Loucy (cell line): ENCODE results near the gene ZIC3.

Experiments
- H2AFZ ChIP-seq: fragments of 200-600 bp; sonication (generic); 2 replicates; pipeline ENCODE4 v1.6.0; 2016; ENCODE audit warnings: antibody characterized with exemption, mild to moderate bottlenecking, low read length, moderate library complexity
- H3F3A ChIP-seq: fragments of 200-600 bp; 2 replicates; pipeline ENCODE4 v1.6.0; 2016; ENCODE audit warnings: antibody characterized with exemption, low read depth, mild to moderate bottlenecking
- H3K27me3 ChIP-seq: fragments of 200-600 bp; sonication (generic); 2 replicates; pipeline ENCODE4 v1.6.1; 2014; ENCODE audit warnings: low read length, mild to moderate bottlenecking; ENCODE audit not compliant: insufficient read depth, poor library complexity, severe bottlenecking
- H3K36me3 ChIP-seq: fragments of 200-600 bp; sonication (generic); 2 replicates; pipeline ENCODE4 v1.6.1; 2016; ENCODE audit warnings: low read length; ENCODE audit not compliant: insufficient read depth
- H3K4me1 ChIP-seq: fragments of 200-600 bp; sonication (generic); 2 replicates; pipeline ENCODE4 v1.5.1; 2014; ENCODE audit warnings: low read length, mild to moderate bottlenecking; ENCODE audit not compliant: insufficient read depth, poor library complexity, severe bottlenecking
- H3K4me2 ChIP-seq: fragments of 200-600 bp; sonication (generic); 2 replicates; pipeline ENCODE4 v1.6.0; 2014; ENCODE audit warnings: antibody characterized with exemption, low read length, low read depth, mild to moderate bottlenecking; ENCODE audit not compliant: poor library complexity, severe bottlenecking
- H3K4me3 ChIP-seq: fragments of 200-600 bp; sonication (generic); 2 replicates; pipeline ENCODE4 v1.5.1; 2014; ENCODE audit warnings: low read length, mild to moderate bottlenecking, mixed read lengths; ENCODE audit not compliant: poor library complexity, severe bottlenecking
- H3K79me2 ChIP-seq: fragments of 200-600 bp; sonication (generic); 2 replicates; pipeline ENCODE4 v1.6.1; 2014; ENCODE audit warnings: low read length; ENCODE audit not compliant: insufficient read depth
- H3K9ac ChIP-seq: fragments of 200-600 bp; sonication (generic); 2 replicates; pipeline ENCODE4 v1.6.0; 2014; ENCODE audit warnings: mild to moderate bottlenecking, low read depth, low read length, moderate library complexity; ENCODE audit not compliant: poor library complexity, severe bottlenecking
- H3K9me2 ChIP-seq: fragments of 200-600 bp; sonication (generic); replicated peaks from 2 replicates; pipeline ENCODE4 v1.6.1; 2016; ENCODE audit warnings: low read depth, low read length, mixed read lengths
- H3K9me3 ChIP-seq: fragments of 200-600 bp; sonication (generic); 2 replicates; pipeline ENCODE4 v1.6.1; 2014; ENCODE audit warnings: mild to moderate bottlenecking, antibody characterized with exemption, low read length, low read depth; ENCODE audit not compliant: insufficient read depth
- H4K20me1 ChIP-seq: fragments of 200-600 bp; sonication (generic); 2 replicates; pipeline ENCODE4 v1.6.0; 2014; ENCODE audit warnings: antibody characterized with exemption, low read length, mild to moderate bottlenecking; ENCODE audit not compliant: insufficient read depth, poor library complexity, severe bottlenecking
- EZH2phosphoT487 ChIP-seq: fragments of 200-600 bp; IDR thresholded peaks from 2 replicates; pipeline ENCODE4 v1.6.1; 2018; ENCODE audit warnings: antibody characterized with exemption, mild to moderate bottlenecking, moderate library complexity, borderline replicate concordance
- TF ChIP-seq, protein P1 (sequence below): fragments of 200-600 bp; sonication (generic); conservative IDR thresholded peaks from 2 replicates; pipeline ENCODE4 v1.5.1; 2014; ENCODE audit warnings: mild to moderate bottlenecking, antibody characterized with exemption, low read length

Gene ZIC3

DNA sequence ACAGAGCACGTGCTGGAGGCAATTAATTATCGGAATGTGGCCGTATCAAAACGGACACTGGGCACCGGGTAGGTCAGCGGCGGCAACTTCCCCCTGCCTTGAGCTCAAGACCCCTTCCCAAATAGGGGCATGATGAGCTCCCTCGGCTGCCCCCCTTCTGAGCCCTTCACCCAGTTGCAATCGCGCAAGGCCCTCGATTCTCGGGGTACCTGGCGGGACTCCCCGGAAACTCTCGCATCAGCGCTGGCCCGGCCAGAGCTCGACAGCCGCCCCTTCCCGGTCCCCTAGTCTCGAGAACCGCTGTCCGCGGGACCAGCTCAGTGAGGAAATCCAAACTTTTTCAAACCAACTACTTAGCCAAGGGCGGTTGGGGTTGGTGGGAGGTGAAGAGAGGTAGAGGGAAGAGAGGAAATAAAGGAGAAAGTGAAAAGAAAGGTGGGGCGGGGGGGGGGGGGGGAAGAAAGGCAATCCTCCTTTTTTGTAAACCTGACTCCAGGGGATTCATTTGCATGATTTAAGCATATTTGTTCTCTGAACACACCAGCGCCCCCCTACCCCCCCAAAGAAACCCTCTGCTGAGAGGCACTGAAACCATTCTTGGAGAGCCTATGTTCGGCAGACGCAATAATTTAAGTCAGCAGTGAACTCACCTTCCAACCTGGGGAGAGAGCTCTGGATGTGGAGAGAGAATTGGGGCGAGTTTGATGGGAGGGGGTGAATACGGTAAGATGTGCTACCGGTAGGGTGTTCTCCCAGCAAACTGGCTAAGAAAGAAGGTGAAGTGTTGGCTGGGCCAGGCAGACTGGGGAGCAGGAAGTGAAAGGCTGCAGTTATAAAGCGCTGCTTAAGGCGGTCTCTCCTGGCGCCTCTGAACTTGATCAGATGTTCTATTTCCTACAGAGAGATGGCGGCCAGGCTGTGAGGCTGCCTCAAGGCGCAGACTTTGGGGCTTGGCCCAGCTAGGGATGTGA, 2.0 kb upstream of the ZIC3 start:
- Histone ChIP-seq H3K9me2 (no peaks in the 10 kb centered on the region), H3K79me2 (no peaks in the 10 kb centered on the region), H4K20me1 (no peaks in the 10 kb centered on the region), H3K36me3 (no peaks in the 10 kb centered on the region), H3K4me3 (no peak overlapping the region), H3F3A (no peaks in the 10 kb centered on the region), H3K4me2 (no peak overlapping the region), H3K4me1 (no peaks in the 10 kb centered on the region), H2AFZ (no peak overlapping the region), H3K27me3 (no peaks in the 10 kb centered on the region), H3K9ac (no peak overlapping the region), H3K9me3 (no peaks in the 10 kb centered on the region)
- TF ChIP-seq EZH2phosphoT487, result no peak
- TF ChIP-seq, protein P1, sequence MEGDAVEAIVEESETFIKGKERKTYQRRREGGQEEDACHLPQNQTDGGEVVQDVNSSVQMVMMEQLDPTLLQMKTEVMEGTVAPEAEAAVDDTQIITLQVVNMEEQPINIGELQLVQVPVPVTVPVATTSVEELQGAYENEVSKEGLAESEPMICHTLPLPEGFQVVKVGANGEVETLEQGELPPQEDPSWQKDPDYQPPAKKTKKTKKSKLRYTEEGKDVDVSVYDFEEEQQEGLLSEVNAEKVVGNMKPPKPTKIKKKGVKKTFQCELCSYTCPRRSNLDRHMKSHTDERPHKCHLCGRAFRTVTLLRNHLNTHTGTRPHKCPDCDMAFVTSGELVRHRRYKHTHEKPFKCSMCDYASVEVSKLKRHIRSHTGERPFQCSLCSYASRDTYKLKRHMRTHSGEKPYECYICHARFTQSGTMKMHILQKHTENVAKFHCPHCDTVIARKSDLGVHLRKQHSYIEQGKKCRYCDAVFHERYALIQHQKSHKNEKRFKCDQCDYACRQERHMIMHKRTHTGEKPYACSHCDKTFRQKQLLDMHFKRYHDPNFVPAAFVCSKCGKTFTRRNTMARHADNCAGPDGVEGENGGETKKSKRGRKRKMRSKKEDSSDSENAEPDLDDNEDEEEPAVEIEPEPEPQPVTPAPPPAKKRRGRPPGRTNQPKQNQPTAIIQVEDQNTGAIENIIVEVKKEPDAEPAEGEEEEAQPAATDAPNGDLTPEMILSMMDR, result no peak

DNA sequence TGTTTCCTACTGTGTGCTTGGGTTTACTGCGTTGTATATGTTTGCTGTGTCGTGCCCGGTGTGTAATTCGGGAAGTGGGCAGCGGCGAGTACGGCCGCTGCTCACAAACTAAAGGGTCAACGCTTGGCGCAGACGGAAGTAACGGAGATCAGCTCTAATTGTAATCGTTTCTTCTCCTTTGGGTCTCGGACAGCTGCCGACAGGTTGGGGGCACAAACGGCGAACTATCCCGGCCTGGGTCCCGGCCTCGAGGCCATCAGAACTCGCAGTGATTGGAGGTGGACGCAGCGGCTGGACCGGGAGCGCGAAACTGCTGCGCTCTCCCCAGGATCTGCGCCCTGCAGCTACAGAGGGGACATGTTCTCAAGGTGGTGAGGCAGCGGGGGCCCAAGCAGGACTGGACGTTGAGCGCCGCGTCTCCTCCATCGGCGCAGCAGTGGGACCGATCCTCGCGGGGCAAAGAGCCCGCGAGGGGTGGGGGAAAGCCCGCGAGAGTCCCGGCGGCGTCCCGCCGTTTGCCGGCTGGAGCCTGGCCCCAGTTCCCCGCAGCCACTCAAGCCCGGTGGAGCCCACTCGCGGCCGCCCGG, 516 bp upstream of the ZIC3 start:
- no peak for TF ChIP-seq EZH2phosphoT487
- TF ChIP-seq, protein P1, result no peak
- Histone ChIP-seq H3K79me2 (no peaks in the 10 kb centered on the region), H3K4me3 (no peak overlapping the region), H3K27me3 (no peaks in the 10 kb centered on the region), H3K4me1 (no peaks in the 10 kb centered on the region), H3K36me3 (no peaks in the 10 kb centered on the region), H3K9me3 (no peaks in the 10 kb centered on the region), H3F3A (no peaks in the 10 kb centered on the region), H4K20me1 (no peaks in the 10 kb centered on the region), H3K9me2 (no peaks in the 10 kb centered on the region), H3K4me2 (no peak overlapping the region), H3K9ac (no peak overlapping the region), H2AFZ (no peak overlapping the region)

DNA sequence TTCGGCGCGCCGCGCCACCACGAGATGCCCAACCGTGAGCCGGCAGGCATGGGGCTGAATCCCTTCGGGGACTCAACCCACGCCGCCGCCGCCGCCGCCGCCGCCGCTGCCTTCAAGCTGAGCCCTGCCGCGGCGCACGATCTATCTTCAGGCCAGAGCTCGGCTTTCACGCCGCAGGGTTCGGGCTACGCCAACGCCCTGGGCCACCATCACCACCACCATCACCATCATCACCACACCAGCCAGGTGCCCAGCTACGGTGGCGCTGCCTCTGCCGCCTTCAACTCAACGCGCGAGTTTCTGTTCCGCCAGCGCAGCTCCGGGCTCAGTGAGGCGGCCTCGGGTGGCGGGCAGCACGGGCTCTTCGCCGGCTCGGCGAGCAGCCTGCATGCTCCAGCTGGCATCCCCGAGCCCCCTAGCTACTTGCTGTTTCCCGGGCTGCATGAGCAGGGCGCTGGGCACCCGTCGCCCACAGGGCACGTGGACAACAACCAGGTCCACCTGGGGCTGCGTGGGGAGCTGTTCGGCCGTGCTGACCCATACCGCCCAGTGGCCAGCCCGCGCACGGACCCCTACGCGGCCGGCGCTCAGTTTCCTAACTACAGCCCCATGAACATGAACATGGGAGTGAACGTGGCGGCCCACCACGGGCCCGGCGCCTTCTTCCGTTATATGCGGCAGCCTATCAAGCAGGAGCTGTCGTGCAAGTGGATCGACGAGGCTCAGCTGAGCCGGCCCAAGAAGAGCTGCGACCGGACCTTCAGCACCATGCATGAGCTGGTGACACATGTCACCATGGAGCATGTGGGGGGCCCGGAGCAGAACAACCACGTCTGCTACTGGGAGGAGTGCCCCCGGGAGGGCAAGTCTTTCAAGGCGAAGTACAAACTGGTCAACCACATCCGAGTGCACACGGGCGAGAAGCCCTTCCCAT, 1.1 kb downstream of the ZIC3 start:
- no peak overlapping the region for H3K4me2 ChIP-seq
- no peak overlapping the region for H3K9ac ChIP-seq
- no peaks in the 10 kb centered on the region for H3K79me2 ChIP-seq
- H4K20me1 ChIP-seq, result no peaks in the 10 kb centered on the region
- no peak overlapping the region for H3K4me3 ChIP-seq
- H3K36me3 ChIP-seq, result no peaks in the 10 kb centered on the region
- TF ChIP-seq, protein P1, result no peak
- TF ChIP-seq EZH2phosphoT487, result no peak
- H3K27me3 ChIP-seq, result no peaks in the 10 kb centered on the region
- H3K9me2 ChIP-seq, result no peaks in the 10 kb centered on the region
- H3F3A ChIP-seq, result no peaks in the 10 kb centered on the region
- H3K4me1 ChIP-seq, result no peaks in the 10 kb centered on the region
- no peak overlapping the region for H2AFZ ChIP-seq
- no peaks in the 10 kb centered on the region for H3K9me3 ChIP-seq
